B cell (primary cell): Measurements from ENCODE around the gene PSMC5.

Experiments used
- CTCF ChIP-seq: fragments of 200-600 bp; IDR thresholded peaks from one replicate; pipeline ENCODE4 v1.8.0; 2022; ENCODE audit warnings: antibody characterized with exemption, mild to moderate bottlenecking
- EZH2 ChIP-seq: IDR thresholded peaks from 2 replicates; pipeline ENCODE4 v1.6.1; 2012; ENCODE audit warnings: borderline replicate concordance, low read depth, mild to moderate bottlenecking, moderate library complexity, low read length; ENCODE audit not compliant: insufficient read depth, poor library complexity, severe bottlenecking

- no peak for TF ChIP-seq CTCF
- no peak for TF ChIP-seq EZH2
These were observed 46.3 kb upstream of the PSMC5 start for GRCh38 chr17:63780928-63781327.
